Superior temporal gyrus (tissue), 1 donor: ENCODE data around the gene PROM1.

Experiments used
- DNase-seq: peaks from one replicate; pipeline ENCODE4 v3.0.0-alpha.2; 2016; ENCODE audit errors: extremely low spot score

The PROM1 gene

GRCh38 chr4:15988222-15988621, 95.6 kb downstream of the PROM1 start:
- no peak for DNase-seq

GRCh38 chr4:15986907-15987306, 96.9 kb downstream of the PROM1 start:
- DNase-seq = no peak

GRCh38 chr4:15983610-15984009, 100.2 kb downstream of the PROM1 start:
- no peak for DNase-seq

- DNase-seq = no peak
Measured at GRCh38 chr4:15982842-15983524, 100.8 kb downstream of the PROM1 start.

- DNase-seq = no peak
Measured at GRCh38 chr4:15976456-15977447, 107.1 kb downstream of the PROM1 start.

- no peak for DNase-seq
Measured at GRCh38 chr4:15971068-15971801, 112.6 kb downstream of the PROM1 start.

GRCh38 chr4:15968551-15969300, 115.1 kb downstream of the PROM1 start:
- no peak for DNase-seq

GRCh38 chr4:15965325-15965724, 118.5 kb downstream of the PROM1 start:
- no peak for DNase-seq

- DNase-seq = no peak
Measured at GRCh38 chr4:15964159-15964558, 119.7 kb downstream of the PROM1 start.

- no peak for DNase-seq
Measured at GRCh38 chr4:15963576-15963975, 120.2 kb downstream of the PROM1 start.

- DNase-seq = no peak
Measured at GRCh38 chr4:15963001-15963451, 120.8 kb downstream of the PROM1 start, which contains the start of gene FGFBP2. Gene FGFBP2, minus strand, starts transcription at chr4:15963175. Its CDS starts 46 bp downstream, at chr4:15963129.

- no peak for DNase-seq
Measured at GRCh38 chr4:15961781-15962510, 121.9 kb downstream of the PROM1 start.

- no peak for DNase-seq
Measured at GRCh38 chr4:15958562-15958961, 125.3 kb downstream of the PROM1 start.

- peak; percentile 73 for DNase-seq
Measured at GRCh38 chr4:15956179-15956850, 127.5 kb downstream of the PROM1 start.

GRCh38 chr4:15955670-15956069, 128.2 kb downstream of the PROM1 start:
- DNase-seq = no peak

- no peak for DNase-seq
Measured at GRCh38 chr4:15953625-15954024, 130.2 kb downstream of the PROM1 start.

GRCh38 chr4:15951781-15952180, 132.0 kb downstream of the PROM1 start:
- DNase-seq = no peak

- DNase-seq = no peak
Measured at GRCh38 chr4:15948826-15949225, 135.0 kb downstream of the PROM1 start.

GRCh38 chr4:15947684-15948083, 136.1 kb downstream of the PROM1 start:
- DNase-seq = no peak

- no peak for DNase-seq
Measured at GRCh38 chr4:15945516-15945915, 138.3 kb downstream of the PROM1 start.
